ENCODE measurements around the gene OR1L8. TPM values are rescaled to one million over a fixed set of nuclear protein-coding genes. Genes with fewer than 3 reads are reported as not detected.

The OR1L8 gene, protein sequence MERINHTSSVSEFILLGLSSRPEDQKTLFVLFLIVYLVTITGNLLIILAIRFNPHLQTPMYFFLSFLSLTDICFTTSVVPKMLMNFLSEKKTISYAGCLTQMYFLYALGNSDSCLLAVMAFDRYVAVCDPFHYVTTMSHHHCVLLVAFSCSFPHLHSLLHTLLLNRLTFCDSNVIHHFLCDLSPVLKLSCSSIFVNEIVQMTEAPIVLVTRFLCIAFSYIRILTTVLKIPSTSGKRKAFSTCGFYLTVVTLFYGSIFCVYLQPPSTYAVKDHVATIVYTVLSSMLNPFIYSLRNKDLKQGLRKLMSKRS
- 0.11 TPM in 1 of 2 replicates, not detected in the other for total RNA-seq

DNA sequence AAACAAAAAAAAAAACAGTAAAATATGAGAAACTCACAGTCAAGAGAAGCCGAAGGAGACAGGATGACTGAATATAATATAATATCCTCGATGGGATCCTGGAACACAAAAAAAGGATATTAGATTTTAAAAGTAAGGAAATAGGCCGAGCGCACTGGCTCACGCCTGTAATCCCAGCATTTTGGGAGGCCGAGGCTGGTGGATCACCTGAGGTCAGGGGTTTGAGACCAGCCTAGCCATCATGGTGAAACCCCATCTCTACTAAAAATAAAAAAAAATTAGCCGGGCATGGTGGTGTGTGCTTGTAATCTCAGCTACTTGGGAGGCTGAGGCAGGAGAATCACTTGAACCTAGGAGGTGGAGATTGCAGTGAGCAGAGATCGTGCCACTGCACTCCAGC lies at the start of gene OR1L8:
Gene OR1L8, minus strand, starts transcription at position 101 of the 400 bp plus-strand sequence. CDS start 14,907 bp downstream, outside the sequence.

GRCh38 chr9:122614362-122614761 lies 31.2 kb upstream of the OR1L8 start, which contains the start of gene OR1Q1:
OR1Q1 (plus strand) TSS chr9:122614738; CDS start chr9:122614738, 0 bp downstream.

DNA sequence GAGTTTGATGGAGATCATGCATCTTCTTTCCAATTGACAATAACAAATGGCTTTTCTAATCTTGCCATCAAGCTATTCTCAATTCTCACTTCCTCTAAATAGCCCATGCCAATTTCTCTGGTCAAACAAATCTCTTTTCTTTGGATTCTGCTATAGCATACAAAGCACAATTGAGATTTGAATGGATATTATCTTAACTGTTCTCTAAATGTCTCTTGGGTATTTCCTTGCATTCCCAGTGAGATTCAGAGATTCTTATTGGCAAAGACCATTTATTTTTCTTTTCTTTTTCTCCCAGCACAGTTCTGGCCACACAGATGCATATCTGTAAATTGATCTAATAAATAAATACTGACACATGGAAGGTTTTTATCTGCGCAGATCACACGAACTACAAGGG lies 30.4 kb downstream of the OR1L8 start, which contains the start of gene OR1N2:
Gene OR1N2, plus strand, starts transcription at position 301 of the 400 bp plus-strand sequence. CDS start 100 bp downstream, outside the sequence.

DNA sequence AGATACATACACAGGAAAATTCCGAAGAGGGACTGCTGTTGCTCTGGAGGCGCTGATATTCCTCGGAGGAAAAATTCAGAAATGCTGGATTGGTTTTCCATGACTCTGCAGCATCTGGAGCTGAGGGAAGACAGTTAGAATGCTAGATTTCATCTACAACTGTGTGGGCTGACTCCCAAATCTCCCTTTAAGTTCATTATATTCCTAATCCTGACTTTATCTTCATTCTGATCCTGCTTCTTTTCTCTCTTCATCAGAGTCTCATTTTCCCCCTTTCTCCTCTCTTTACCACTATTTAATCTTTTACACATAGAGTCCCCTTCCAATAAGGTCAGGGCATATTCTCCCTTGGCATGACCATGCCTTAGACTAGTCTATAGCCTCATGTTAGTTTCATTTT lies 56.0 kb downstream of the OR1L8 start, which contains the start of gene OR1N1:
Gene OR1N1, minus strand, starts transcription at position 101 of the 400 bp plus-strand sequence. Its CDS starts 0 bp downstream, at position 101.

GRCh38 chr9:122518841-122519240 lies 64.3 kb downstream of the OR1L8 start, which contains the start of gene OR1J4:
OR1J4 (plus strand) TSS chr9:122519141; CDS start chr9:122519141, 0 bp downstream.

Other genes with a start within 250 kb of the OR1L8 start
- gene PTGS1, start 212.4 kb downstream of the OR1L8 start, total RNA-seq = under 0.01 and 0.33 TPM in 2 replicates
- not detected in 2 replicates for gene OR1J1, start 105.5 kb downstream of the OR1L8 start, total RNA-seq
- not detected in 2 replicates for gene OR1J2, start 72.6 kb downstream of the OR1L8 start, total RNA-seq
- not detected in 2 replicates for gene OR1J4, start 64.2 kb downstream of the OR1L8 start, total RNA-seq
- gene OR1N1, start 56.1 kb downstream of the OR1L8 start, total RNA-seq = not detected in 2 replicates
- not detected in 2 replicates for gene OR1N2, start 30.3 kb downstream of the OR1L8 start, total RNA-seq
- not detected in 2 replicates for gene OR1Q1, start 31.4 kb upstream of the OR1L8 start, total RNA-seq
- not detected in 2 replicates for gene OR1B1, start 74.2 kb upstream of the OR1L8 start, total RNA-seq
- not detected in 2 replicates for gene OR1L1, start 78.3 kb upstream of the OR1L8 start, total RNA-seq
- gene OR1L3, start 91.7 kb upstream of the OR1L8 start, total RNA-seq = not detected in 2 replicates
- gene OR1L4, start 140.6 kb upstream of the OR1L8 start, total RNA-seq = not detected in 2 replicates
- not detected in 2 replicates for gene OR1L6, start 158.9 kb upstream of the OR1L8 start, total RNA-seq
- not detected in 2 replicates for gene OR5C1, start 205.5 kb upstream of the OR1L8 start, total RNA-seq
- not detected in 2 replicates for gene OR1K1, start 216.7 kb upstream of the OR1L8 start, total RNA-seq
- 27.9 and 33.0 TPM in 2 replicates for gene PDCL, start 245.2 kb upstream of the OR1L8 start, total RNA-seq

Measured in placental epithelial cell (primary cell).